Medulla oblongata (tissue), 1 donor: ENCODE measurements around the gene SOS1.

ENCODE experiments used
- DNase-seq: peaks from one replicate; pipeline ENCODE4 v3.0.0-alpha.2; 2015; ENCODE audit errors: extremely low spot score

Gene SOS1

GRCh38 chr2:38932586-38932985 lies 188.3 kb downstream of the SOS1 start:
- no peak for DNase-seq
